ENCODE results near the gene OMA1. TPM values are rescaled to one million over a fixed set of nuclear protein-coding genes. Genes with fewer than 3 reads are reported as not detected.

OMA1 gene
- total and polyA plus RNA-seq, 7 donors, result 8.2 to 30.4 (median 18.0) TPM

DNA sequence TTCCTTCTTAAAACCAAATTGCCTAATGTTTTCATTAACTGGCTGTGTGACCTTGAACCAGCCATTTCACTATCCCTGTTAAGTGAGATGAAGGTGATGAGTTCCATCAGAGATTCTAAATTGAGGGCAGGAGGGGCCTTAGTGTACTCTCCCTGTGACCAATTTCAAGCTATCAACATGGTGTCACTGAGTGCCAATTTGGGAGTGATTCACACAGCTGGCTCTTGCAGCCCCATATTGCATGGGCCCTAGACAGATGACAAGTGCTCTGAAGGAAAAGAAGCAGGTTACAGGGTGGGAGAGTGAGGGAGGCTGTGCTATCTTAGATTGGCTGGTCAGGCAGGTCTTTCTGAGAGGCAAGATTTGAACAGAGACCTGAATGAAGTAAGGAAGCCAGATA is 43.5 kb upstream of the OMA1 start:
- Histone ChIP-seq H3K27me3 (ENCODE audit: insufficient read depth in 3 of 3, low read length in 2 of 3) (no peaks in the 10 kb centered on the region), H3K4me1 (peaks cover 16% of the 10 kb centered on the region), H3K36me3 (ENCODE audit: insufficient read depth in 1 of 2, low read depth in 1 of 2) (no peaks in the 10 kb centered on the region), H3K4me3 (no peak overlapping the region), H3K27ac (no peak overlapping the region), H3K9me3 (no peaks in the 10 kb centered on the region)
- intact Hi-C loops (cut with DNase I), result no loop called here
- TF ChIP-seq, protein P1, sequence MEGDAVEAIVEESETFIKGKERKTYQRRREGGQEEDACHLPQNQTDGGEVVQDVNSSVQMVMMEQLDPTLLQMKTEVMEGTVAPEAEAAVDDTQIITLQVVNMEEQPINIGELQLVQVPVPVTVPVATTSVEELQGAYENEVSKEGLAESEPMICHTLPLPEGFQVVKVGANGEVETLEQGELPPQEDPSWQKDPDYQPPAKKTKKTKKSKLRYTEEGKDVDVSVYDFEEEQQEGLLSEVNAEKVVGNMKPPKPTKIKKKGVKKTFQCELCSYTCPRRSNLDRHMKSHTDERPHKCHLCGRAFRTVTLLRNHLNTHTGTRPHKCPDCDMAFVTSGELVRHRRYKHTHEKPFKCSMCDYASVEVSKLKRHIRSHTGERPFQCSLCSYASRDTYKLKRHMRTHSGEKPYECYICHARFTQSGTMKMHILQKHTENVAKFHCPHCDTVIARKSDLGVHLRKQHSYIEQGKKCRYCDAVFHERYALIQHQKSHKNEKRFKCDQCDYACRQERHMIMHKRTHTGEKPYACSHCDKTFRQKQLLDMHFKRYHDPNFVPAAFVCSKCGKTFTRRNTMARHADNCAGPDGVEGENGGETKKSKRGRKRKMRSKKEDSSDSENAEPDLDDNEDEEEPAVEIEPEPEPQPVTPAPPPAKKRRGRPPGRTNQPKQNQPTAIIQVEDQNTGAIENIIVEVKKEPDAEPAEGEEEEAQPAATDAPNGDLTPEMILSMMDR (IDR thresholded peaks at IDR 0.05), result no peak
- no peak for DNase-seq
- ATAC-seq, result peak in 2 of 4 donors; percentile 53 to 54

DNA sequence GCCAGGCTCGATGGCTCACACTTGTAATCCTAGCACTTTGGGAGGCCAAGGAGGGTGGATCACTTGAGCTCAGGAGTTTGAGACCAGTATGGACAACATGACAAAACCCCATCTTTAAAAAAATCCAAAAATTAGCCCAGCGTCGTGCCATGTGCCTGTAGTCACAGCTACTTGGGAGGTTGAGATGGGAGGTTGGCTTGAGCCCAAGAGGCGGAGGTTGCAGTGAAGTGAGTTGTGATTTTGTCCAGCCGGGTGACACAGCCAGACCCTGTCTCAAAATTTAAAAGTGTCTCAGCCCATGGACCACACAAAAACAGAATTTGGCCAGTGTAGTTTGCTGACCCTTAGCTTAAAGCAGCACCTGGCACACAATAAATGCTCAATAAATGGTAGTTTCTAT is 41.9 kb upstream of the OMA1 start:
- H3K4me3 ChIP-seq, result no peak overlapping the region
- peaks cover 26% of the 10 kb centered on the region for H3K4me1 ChIP-seq
- TF ChIP-seq, protein P1 (IDR thresholded peaks at IDR 0.05), result no peak
- intact Hi-C loops (cut with DNase I), result no loop called here
- DNase-seq, result no peak
- H3K36me3 ChIP-seq (ENCODE audit: insufficient read depth in 1 of 2, low read depth in 1 of 2), result no peaks in the 10 kb centered on the region
- ATAC-seq, result no peak
- H3K27ac ChIP-seq, result no peak overlapping the region
- no peaks in the 10 kb centered on the region for H3K9me3 ChIP-seq
- WGBS, 3 donors, result 61 to 92% (median 70%) methylated on average over 5 of the region's 5 CpGs
- no peaks in the 10 kb centered on the region for H3K27me3 ChIP-seq (ENCODE audit: insufficient read depth in 3 of 3, low read length in 2 of 3)

DNA sequence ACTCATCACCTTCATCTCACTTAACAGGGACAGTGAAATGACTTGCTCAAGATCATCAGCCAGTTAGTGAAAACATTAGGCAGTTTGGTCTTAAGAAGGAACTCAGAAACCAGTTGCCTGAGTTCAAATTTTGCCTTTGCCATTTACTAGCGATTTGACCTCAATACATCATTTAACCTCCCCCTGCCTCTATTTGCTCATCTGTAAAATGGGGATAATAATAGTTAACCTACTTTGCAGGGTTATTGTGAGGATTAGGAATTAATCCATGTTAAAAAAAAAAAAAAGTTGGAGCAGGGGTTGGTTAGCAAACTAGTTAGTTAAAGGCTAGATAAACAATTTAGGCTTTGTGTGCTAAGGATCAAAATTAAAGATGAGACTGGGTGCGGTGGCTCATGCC is 41.1 kb upstream of the OMA1 start:
- 96 to 100% (median 97%) methylated on average over 2 of the region's 2 CpGs for WGBS, 3 donors

DNA sequence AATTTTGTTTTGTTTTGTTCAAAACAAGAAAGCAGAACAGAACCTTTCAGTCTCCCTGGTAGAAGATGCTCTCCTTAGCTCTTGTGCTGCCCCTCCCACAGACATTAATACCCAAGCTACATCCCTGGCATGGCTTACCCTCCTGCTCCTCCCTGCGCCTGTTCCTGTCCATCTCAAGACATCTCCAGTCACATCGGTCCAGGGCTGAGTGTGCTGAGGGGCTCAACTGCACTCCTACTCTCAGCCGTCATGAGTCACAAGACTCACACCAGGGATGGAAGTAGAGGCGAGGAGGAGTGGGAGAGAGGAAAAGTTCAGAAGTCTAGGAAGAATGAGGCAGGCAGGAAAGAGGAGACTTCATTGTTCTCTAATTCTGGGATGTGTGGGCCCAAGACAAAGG is 39.7 kb upstream of the OMA1 start:
- WGBS, 3 donors, result 60 to 75% (median 69%) methylated on average over 4 of the region's 4 CpGs
- Histone ChIP-seq H3K36me3 (ENCODE audit: insufficient read depth in 1 of 2, low read depth in 1 of 2) (no peaks in the 10 kb centered on the region), H3K4me1 (peaks cover 10% of the 10 kb centered on the region)

More for the DNA sequence above, 41.1 kb upstream of the OMA1 start:
- DNase-seq (no peak), ATAC-seq (no peak)
- intact Hi-C loops (cut with DNase I), result no loop called here
- no peaks in the 10 kb centered on the region for H3K27me3 ChIP-seq (ENCODE audit: insufficient read depth in 3 of 3, low read length in 2 of 3)
- H3K4me1 ChIP-seq, result peaks cover 19% of the 10 kb centered on the region
- no peak overlapping the region for H3K4me3 ChIP-seq
- no peak overlapping the region for H3K27ac ChIP-seq
- TF ChIP-seq, protein P1 (IDR thresholded peaks at IDR 0.05), result no peak
- H3K36me3 ChIP-seq (ENCODE audit: insufficient read depth in 1 of 2, low read depth in 1 of 2), result no peaks in the 10 kb centered on the region
- no peaks in the 10 kb centered on the region for H3K9me3 ChIP-seq

More for the DNA sequence above, 39.7 kb upstream of the OMA1 start:
- peak in 1 of 4 donors; percentile 36 for ATAC-seq
- no peaks in the 10 kb centered on the region for H3K9me3 ChIP-seq
- TF ChIP-seq, protein P1 (IDR thresholded peaks at IDR 0.05), result no peak
- intact Hi-C loops (cut with DNase I), result no loop called here
- no peak overlapping the region for H3K4me3 ChIP-seq
- DNase-seq, result no peak
- H3K27ac ChIP-seq, result no peak overlapping the region
- H3K27me3 ChIP-seq (ENCODE audit: insufficient read depth in 3 of 3, low read length in 2 of 3), result no peaks in the 10 kb centered on the region
